GM18511 (cell line): Measurements from ENCODE around the gene KRT35.

ENCODE experiments used
- ATAC-seq: cut with Tn5 transposase; IDR thresholded peaks from one replicate; pipeline ENCODE4 v1.9.1; 2021; ENCODE audit warnings: mild to moderate bottlenecking, moderate library complexity; ENCODE audit not compliant: unreplicated experiment

Gene KRT35

DNA sequence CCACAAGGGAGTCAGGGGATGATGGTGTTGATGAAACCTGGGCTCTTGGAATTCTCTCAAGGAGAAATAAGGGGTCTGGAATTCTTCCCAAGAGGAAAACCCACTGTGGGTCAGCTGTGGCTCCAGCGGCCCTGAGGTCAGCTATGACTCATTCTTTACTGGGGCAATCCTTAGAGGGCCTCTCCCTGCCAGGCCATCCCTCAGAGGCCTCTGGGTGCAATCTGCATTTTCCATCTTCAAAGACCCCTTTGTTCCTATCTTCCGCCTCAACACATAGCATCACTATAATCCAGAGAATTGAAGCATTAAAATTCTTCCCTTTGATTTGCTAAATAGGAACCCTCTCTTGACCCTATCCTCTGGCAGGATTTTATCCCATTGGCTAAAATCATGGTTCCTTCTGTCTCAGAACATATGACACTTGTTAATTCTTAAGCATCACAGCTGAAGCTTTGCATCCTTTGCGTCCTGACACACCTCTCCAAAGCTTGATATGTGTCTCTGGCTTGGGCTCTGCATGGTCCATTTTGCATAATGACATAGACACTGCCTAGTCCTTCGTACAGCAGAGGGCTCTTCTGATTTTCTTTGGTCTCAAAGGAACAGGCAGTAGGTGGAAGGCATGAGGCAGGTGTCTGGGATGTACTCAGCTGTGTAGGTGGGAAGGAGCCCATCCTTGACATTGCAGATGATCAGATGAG, 52.2 kb downstream of the KRT35 start:
- ATAC-seq = no peak
